ENCODE data around the gene FAM32A.

The FAM32A gene

GRCh38 chr19:16160943-16161560 is 24.2 kb upstream of the FAM32A start:
- CTCF ChIA-PET: no interaction called here
- DNase-seq (ENCODE audit: extremely low spot score): no peak
- POLR2A ChIA-PET: interaction anchor here (0.6 kb wide), 1 partner anchor 745 kb away, joined by 3 read pairs; no protein-coding TSS in a partner anchor
- TF ChIP-seq NFRKB (IDR thresholded peaks at IDR 0.05) (no peak), FOXK2 (IDR thresholded peaks at IDR 0.05) (no peak), FOXM1 (IDR thresholded peaks at IDR 0.05; ENCODE audit: borderline replicate concordance) (no peak), FOXA1 (IDR thresholded peaks at IDR 0.05) (no peak), LEF1 (IDR thresholded peaks at IDR 0.05; ENCODE audit: borderline replicate concordance) (no peak), HDGF (IDR thresholded peaks at IDR 0.05; ENCODE audit: borderline replicate concordance) (no peak), L3MBTL2 (conservative IDR thresholded peaks at IDR 0.05) (no peak), TARDBP (IDR thresholded peaks at IDR 0.05) (no peak), PKNOX1 (IDR thresholded peaks at IDR 0.05) (no peak), ARNT (IDR thresholded peaks at IDR 0.05) (no peak), ELF4 (IDR thresholded peaks at IDR 0.05) (no peak), CTBP1 (IDR thresholded peaks at IDR 0.05; ENCODE audit: borderline replicate concordance) (no peak), SP1 (IDR thresholded peaks at IDR 0.05) (no peak), SUZ12 (IDR thresholded peaks at IDR 0.05) (no peak)

- ChIA-PET POLR2A (interaction anchor here (0.6 kb wide), 1 partner anchor 746 kb away, joined by 3 read pairs; no protein-coding TSS in a partner anchor), CTCF (no interaction called here)
- no peak for DNase-seq (ENCODE audit: extremely low spot score)
- TF ChIP-seq BHLHE40 (IDR thresholded peaks at IDR 0.05; ENCODE audit: borderline replicate concordance) (no peak), SUZ12 (IDR thresholded peaks at IDR 0.05) (no peak), NFRKB (IDR thresholded peaks at IDR 0.05) (no peak), FOXA1 (IDR thresholded peaks at IDR 0.05) (no peak), FOXM1 (IDR thresholded peaks at IDR 0.05; ENCODE audit: borderline replicate concordance) (no peak), CTBP1 (IDR thresholded peaks at IDR 0.05; ENCODE audit: borderline replicate concordance) (no peak), ZNF384 (IDR thresholded peaks at IDR 0.05) (no peak), LEF1 (IDR thresholded peaks at IDR 0.05; ENCODE audit: borderline replicate concordance) (no peak), SP1 (IDR thresholded peaks at IDR 0.05) (no peak), FOXK2 (IDR thresholded peaks at IDR 0.05) (no peak), ARNT (IDR thresholded peaks at IDR 0.05) (no peak)
Measured at GRCh38 chr19:16161840-16162239, 23.4 kb upstream of the FAM32A start.

GRCh38 chr19:16164222-16164890 is 20.9 kb upstream of the FAM32A start:
- CTCF ChIA-PET: interaction anchor here (0.7 kb wide), 1 partner anchor 94 kb away, joined by 4 read pairs; no protein-coding TSS in a partner anchor
- TF ChIP-seq NFRKB (IDR thresholded peaks at IDR 0.05): no peak
- TF ChIP-seq L3MBTL2 (conservative IDR thresholded peaks at IDR 0.05): no peak
- no peak for TF ChIP-seq ELF4 (IDR thresholded peaks at IDR 0.05)
- TF ChIP-seq LEF1 (IDR thresholded peaks at IDR 0.05; ENCODE audit: borderline replicate concordance): no peak
- TF ChIP-seq SP1 (IDR thresholded peaks at IDR 0.05): no peak
- no peak for TF ChIP-seq FOXA1 (IDR thresholded peaks at IDR 0.05)
- TF ChIP-seq BHLHE40 (IDR thresholded peaks at IDR 0.05; ENCODE audit: borderline replicate concordance): no peak
- no peak for TF ChIP-seq FOXK2 (IDR thresholded peaks at IDR 0.05)

GRCh38 chr19:16166417-16166816 is 18.8 kb upstream of the FAM32A start:
- CTCF ChIA-PET: no interaction called here
- TF ChIP-seq CTBP1 (IDR thresholded peaks at IDR 0.05; ENCODE audit: borderline replicate concordance): no peak
- DNase-seq (ENCODE audit: extremely low spot score): no peak
- POLR2A ChIA-PET: no interaction called here

More at GRCh38 chr19:16164222-16164890, 20.9 kb upstream of the FAM32A start:
- DNase-seq (ENCODE audit: extremely low spot score): no peak
- POLR2A ChIA-PET: no interaction called here

- CTCF ChIA-PET: no interaction called here
Measured at GRCh38 chr19:16167055-16167454, 18.2 kb upstream of the FAM32A start.

GRCh38 chr19:16168465-16169081 is 16.6 kb upstream of the FAM32A start:
- POLR2A ChIA-PET: no interaction called here
- DNase-seq (ENCODE audit: extremely low spot score): no peak
- TF ChIP-seq FOXA1 (IDR thresholded peaks at IDR 0.05) (no peak), SUZ12 (IDR thresholded peaks at IDR 0.05) (no peak), NFRKB (IDR thresholded peaks at IDR 0.05) (no peak), ELF4 (IDR thresholded peaks at IDR 0.05) (no peak), PKNOX1 (IDR thresholded peaks at IDR 0.05) (no peak), FOXK2 (IDR thresholded peaks at IDR 0.05) (no peak), FOXM1 (IDR thresholded peaks at IDR 0.05; ENCODE audit: borderline replicate concordance) (no peak), LEF1 (IDR thresholded peaks at IDR 0.05; ENCODE audit: borderline replicate concordance) (no peak), ARNT (IDR thresholded peaks at IDR 0.05) (no peak), HDGF (IDR thresholded peaks at IDR 0.05; ENCODE audit: borderline replicate concordance) (no peak), SP1 (IDR thresholded peaks at IDR 0.05) (no peak), BHLHE40 (IDR thresholded peaks at IDR 0.05; ENCODE audit: borderline replicate concordance) (no peak)
- CTCF ChIA-PET: no interaction called here

More at GRCh38 chr19:16167055-16167454, 18.2 kb upstream of the FAM32A start:
- DNase-seq (ENCODE audit: extremely low spot score): no peak
- POLR2A ChIA-PET: no interaction called here
- TF ChIP-seq FOXA1 (IDR thresholded peaks at IDR 0.05) (no peak), NFRKB (IDR thresholded peaks at IDR 0.05) (no peak), ELF4 (IDR thresholded peaks at IDR 0.05) (no peak), FOXK2 (IDR thresholded peaks at IDR 0.05) (no peak), HDGF (IDR thresholded peaks at IDR 0.05; ENCODE audit: borderline replicate concordance) (no peak), FOXM1 (IDR thresholded peaks at IDR 0.05; ENCODE audit: borderline replicate concordance) (no peak), SP1 (IDR thresholded peaks at IDR 0.05) (no peak), SUZ12 (IDR thresholded peaks at IDR 0.05) (no peak), PKNOX1 (IDR thresholded peaks at IDR 0.05) (no peak), ARNT (IDR thresholded peaks at IDR 0.05) (no peak), TARDBP (IDR thresholded peaks at IDR 0.05) (no peak)

All from HEK293T (cell line).